Measurements from ENCODE around the gene FAM222A.

DNA sequence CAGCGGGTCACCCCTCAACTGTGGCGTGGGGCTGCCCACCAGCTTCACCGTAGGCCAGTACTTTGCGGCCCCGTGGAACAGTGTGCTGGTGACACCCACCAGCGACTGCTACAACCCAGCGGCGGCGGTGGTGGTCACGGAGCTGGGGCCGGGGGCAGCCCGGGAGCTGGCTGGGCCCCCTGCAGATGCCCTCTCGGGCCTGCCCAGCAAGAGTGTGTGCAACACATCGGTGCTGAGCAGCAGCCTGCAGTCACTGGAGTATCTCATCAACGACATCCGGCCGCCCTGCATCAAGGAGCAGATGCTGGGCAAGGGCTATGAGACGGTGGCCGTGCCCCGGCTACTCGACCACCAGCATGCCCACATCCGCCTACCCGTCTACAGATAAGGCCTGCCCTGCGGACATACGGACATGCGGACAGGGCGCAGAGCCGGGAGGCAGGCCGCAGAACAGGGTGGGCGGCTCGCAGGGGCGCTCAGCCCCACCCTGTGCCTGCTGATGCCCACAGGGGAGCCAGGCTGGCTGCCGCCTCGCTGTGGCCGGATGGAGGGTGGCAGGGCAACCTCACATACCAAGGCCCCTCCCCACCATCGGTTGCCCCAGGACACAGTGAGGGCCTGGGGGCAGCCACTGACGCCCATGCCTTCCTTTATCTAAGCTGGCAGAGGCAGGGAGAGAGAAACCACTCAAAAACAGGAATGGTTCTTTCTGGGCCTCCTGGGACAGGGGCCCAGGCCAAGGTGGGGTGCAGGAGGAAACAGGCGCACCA lies 55.5 kb downstream of the FAM222A start:
- TF ChIP-seq POLR2AphosphoS5 (IDR thresholded peaks at IDR 0.05), result no peak
- TF ChIP-seq CTCF (IDR thresholded peaks at IDR 0.05; ENCODE audit: poor library complexity, severe bottlenecking), result no peak
- TF ChIP-seq EP300 (conservative IDR thresholded peaks at IDR 0.05; ENCODE audit: poor library complexity, severe bottlenecking), result no peak
- TF ChIP-seq, protein P1, sequence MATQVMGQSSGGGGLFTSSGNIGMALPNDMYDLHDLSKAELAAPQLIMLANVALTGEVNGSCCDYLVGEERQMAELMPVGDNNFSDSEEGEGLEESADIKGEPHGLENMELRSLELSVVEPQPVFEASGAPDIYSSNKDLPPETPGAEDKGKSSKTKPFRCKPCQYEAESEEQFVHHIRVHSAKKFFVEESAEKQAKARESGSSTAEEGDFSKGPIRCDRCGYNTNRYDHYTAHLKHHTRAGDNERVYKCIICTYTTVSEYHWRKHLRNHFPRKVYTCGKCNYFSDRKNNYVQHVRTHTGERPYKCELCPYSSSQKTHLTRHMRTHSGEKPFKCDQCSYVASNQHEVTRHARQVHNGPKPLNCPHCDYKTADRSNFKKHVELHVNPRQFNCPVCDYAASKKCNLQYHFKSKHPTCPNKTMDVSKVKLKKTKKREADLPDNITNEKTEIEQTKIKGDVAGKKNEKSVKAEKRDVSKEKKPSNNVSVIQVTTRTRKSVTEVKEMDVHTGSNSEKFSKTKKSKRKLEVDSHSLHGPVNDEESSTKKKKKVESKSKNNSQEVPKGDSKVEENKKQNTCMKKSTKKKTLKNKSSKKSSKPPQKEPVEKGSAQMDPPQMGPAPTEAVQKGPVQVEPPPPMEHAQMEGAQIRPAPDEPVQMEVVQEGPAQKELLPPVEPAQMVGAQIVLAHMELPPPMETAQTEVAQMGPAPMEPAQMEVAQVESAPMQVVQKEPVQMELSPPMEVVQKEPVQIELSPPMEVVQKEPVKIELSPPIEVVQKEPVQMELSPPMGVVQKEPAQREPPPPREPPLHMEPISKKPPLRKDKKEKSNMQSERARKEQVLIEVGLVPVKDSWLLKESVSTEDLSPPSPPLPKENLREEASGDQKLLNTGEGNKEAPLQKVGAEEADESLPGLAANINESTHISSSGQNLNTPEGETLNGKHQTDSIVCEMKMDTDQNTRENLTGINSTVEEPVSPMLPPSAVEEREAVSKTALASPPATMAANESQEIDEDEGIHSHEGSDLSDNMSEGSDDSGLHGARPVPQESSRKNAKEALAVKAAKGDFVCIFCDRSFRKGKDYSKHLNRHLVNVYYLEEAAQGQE (IDR thresholded peaks at IDR 0.05; ENCODE audit: borderline replicate concordance), result no peak
- TF ChIP-seq EZH2 (IDR thresholded peaks at IDR 0.05; ENCODE audit: borderline replicate concordance, insufficient read depth, low read length, poor library complexity, severe bottlenecking), result no peak

All from neural cell (in vitro differentiated cells).